AG04449 (cell line): ENCODE measurements around the gene BRINP3.

Source experiments
- CTCF ChIA-PET: fragments of 350-600 bp; formaldehyde crosslinking; extraction: SDS; loops from one replicate; lab custom pipeline; 2021; ENCODE audit warnings: antibody characterized with exemption; lab: Yijun Ruan, JAX
- POLR2A ChIA-PET: fragments of 400-600, 350-600 bp; formaldehyde crosslinking; extraction: SDS; loops from one replicate; lab custom pipeline; 2020; ENCODE audit warnings: antibody characterized with exemption, inconsistent platforms; lab: Yijun Ruan, JAX
- DNase-seq: peaks from one replicate; pipeline ENCODE4 v3.0.0-alpha.2; 2010; ENCODE audit warnings: low read depth, low spot score
- H3K4me3 ChIP-seq: 2 replicates; pipeline ENCODE4 v1.5.1; 2011; ENCODE audit warnings: low read depth, mild to moderate bottlenecking, control low read depth, low read length
- TF ChIP-seq, protein P1 (sequence below): IDR thresholded peaks from one replicate; pipeline ENCODE4 v1.5.1; 2011; ENCODE audit warnings: mild to moderate bottlenecking, moderate library complexity, low read length, control low read depth, inconsistent platforms; ENCODE audit not compliant: insufficient read depth; ENCODE audit errors: missing control alignments

BRINP3 gene

DNA sequence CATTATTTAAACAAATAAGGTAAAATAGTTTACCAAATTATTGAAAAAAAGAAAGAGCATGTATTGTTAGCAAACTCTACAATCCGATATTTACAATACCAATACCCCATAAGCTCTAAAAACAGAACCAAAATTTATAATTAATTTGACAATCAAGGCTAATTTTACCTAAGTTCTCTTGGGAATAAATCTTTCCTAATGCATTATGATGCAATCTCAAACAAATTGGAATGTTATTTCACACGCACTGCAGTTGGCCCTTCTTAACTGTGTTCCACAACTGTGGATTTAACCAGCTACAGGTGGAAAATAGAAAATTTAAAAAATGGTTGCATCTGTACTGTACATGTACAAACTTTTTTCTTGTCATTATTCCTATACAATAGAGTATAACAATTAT is 300.1 kb downstream of the BRINP3 start:
- no peak for DNase-seq
- TF ChIP-seq, protein P1, sequence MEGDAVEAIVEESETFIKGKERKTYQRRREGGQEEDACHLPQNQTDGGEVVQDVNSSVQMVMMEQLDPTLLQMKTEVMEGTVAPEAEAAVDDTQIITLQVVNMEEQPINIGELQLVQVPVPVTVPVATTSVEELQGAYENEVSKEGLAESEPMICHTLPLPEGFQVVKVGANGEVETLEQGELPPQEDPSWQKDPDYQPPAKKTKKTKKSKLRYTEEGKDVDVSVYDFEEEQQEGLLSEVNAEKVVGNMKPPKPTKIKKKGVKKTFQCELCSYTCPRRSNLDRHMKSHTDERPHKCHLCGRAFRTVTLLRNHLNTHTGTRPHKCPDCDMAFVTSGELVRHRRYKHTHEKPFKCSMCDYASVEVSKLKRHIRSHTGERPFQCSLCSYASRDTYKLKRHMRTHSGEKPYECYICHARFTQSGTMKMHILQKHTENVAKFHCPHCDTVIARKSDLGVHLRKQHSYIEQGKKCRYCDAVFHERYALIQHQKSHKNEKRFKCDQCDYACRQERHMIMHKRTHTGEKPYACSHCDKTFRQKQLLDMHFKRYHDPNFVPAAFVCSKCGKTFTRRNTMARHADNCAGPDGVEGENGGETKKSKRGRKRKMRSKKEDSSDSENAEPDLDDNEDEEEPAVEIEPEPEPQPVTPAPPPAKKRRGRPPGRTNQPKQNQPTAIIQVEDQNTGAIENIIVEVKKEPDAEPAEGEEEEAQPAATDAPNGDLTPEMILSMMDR = no peak
- POLR2A ChIA-PET = no interaction called here
- CTCF ChIA-PET = interaction anchor here (1.6 kb wide), 1 partner anchor 10 kb away, joined by 5 read pairs; no protein-coding TSS in a partner anchor
- no peak overlapping the region for H3K4me3 ChIP-seq

DNA sequence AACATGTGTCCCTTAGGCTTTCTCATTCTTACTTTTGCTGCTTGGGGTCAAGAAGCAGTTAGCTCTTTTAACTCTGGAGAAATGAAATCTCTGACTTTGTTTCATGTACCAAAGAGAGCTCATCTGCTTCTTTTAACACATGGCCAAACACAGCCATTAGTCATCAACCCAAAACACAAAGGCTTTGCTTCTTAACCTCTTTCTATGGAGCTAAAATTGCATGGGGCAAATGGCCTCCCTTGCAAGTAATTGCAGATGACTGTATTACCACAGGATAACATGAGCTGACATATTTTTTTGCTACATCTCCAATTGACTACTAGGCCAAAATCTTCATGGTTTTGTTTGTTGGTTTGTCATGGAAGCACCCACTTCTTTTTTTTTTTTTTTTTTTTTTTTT is 300.9 kb downstream of the BRINP3 start:
- no peak overlapping the region for H3K4me3 ChIP-seq
- CTCF ChIA-PET = interaction anchor here (1.6 kb wide), 1 partner anchor 9 kb away, joined by 5 read pairs; no protein-coding TSS in a partner anchor
- TF ChIP-seq, protein P1 = no peak
- POLR2A ChIA-PET = no interaction called here
- DNase-seq = no peak

DNA sequence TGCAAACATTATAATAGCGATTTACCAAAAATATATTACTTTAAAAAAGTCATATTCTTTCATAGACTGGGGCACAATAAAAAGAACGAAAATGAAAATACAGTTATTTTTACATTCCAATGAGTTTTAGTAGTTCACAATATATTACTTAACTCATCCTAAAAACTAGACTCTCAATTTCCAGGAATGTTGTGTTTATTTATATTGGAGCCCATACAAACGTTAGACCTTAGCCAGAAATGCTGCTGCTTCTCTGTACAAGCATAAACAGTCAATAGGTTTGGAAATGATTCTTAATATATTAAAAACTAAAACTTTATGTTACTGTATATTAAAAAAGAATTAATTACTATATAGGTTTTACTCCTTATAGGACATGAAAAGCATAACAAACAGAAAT is 302.3 kb downstream of the BRINP3 start:
- DNase-seq = no peak
- TF ChIP-seq, protein P1 = no peak
- H3K4me3 ChIP-seq = no peak overlapping the region
- ChIA-PET POLR2A (no interaction called here), CTCF (no interaction called here)

DNA sequence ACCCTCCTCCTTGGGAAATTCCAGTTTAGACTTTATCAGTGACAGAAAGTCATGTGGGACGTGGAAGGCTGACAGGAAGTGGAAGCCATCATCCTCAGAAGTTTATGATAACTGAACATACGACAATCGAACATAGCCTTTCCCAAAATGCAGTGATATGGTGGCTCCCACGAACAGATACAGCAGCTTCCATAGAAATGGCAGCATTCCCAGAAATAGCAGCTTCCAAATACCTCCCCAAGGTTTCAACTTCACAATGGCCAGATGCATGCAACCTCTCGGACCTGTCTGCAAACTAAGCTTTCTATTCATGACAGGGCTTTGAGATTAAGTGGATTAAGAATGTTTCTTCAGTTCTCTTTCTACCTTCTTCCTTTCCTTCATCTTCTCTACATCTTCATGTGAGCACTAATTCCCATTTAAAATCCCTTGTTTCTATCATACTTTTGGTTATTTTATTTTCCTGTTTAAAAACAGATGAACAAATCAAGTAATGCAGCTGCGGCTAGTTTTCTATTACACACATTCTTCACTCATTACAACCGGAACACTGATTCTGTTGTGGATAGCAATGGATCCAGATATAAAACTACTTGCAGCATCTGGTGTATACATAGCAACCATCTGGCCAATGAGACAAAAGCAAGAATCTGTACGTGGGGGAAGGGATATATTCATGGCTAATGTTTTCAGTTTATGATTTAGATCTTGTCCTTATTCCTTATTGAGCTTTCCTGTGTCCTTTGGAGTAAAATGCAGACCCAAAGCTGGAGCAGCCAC is 304.8 kb downstream of the BRINP3 start:
- ChIA-PET CTCF (no interaction called here), POLR2A (no interaction called here)
- DNase-seq = no peak
- TF ChIP-seq, protein P1 = no peak
- no peak overlapping the region for H3K4me3 ChIP-seq

DNA sequence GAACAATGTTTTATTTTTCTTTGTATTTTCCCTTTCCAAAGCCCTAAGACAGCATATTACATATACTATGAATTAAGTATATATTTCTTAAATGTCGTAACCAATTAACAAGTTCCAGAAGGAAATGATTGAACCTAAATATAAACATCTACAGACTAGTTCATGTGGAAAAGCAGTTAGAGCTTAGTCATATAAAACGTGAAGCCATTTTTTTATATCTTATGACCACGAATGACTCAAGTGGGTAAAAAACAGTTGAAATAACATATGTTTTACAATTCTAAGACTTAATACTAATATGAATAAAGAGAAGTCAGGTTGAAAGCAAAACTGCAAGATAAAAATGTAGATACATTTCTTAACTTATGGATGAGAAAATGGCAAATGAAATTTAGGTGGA is 307.3 kb downstream of the BRINP3 start:
- TF ChIP-seq, protein P1 = no peak
- POLR2A ChIA-PET = no interaction called here
- H3K4me3 ChIP-seq = no peak overlapping the region
- CTCF ChIA-PET = no interaction called here
- DNase-seq = no peak

DNA sequence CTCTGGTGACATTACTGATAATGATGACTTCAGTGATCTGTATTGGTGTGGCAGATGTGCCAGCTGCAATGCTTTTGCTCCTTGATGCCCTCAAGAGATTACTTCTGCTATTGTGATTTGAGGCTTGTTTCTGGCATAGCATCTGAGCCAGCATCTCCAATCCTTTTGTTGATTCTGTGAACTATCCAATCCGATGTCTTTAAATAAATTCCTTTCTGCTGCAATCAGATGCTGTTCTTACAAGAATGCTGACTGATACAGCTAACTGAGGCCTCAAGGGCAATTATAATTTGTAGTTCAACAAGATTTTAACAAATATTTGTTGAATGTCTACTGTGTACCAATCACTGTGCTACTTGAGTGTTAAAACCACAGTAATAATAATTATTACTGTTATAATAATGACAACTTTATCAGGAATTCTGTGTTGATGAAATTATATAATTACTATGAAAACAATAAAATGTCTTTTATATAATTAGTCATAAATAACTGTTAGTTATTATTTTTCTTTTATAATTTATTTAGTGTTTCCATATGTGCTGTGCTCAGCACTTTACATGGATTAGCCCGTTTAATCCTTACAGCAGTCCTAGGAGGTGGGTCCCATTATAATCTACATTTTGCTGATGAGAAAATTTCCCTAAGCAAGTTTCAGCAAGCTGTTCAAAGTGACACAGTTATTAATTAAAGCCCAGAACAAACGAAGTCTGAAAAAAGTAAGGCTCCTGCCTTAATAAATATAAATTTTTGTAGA is 308.2 kb downstream of the BRINP3 start:
- CTCF ChIA-PET = no interaction called here
- POLR2A ChIA-PET = no interaction called here
- H3K4me3 ChIP-seq = no peak overlapping the region
- no peak for DNase-seq
- TF ChIP-seq, protein P1 = no peak
